Iris pigment epithelial cell (primary cell): ENCODE results near the gene ARFGAP1.
"Not testable (repeated sequence)": the region's sequence is repeated elsewhere in the genome, so short reads cannot be mapped to it uniquely, and the experiment has no call there.

Source experiments
- DNase-seq: peaks from one replicate; pipeline ENCODE4 v3.0.0-alpha.2; 2011; ENCODE audit warnings: low read depth

ARFGAP1 gene

GRCh38 chr20:63292292-63292701, 19.7 kb downstream of the ARFGAP1 start:
- DNase-seq: no peak

DNA sequence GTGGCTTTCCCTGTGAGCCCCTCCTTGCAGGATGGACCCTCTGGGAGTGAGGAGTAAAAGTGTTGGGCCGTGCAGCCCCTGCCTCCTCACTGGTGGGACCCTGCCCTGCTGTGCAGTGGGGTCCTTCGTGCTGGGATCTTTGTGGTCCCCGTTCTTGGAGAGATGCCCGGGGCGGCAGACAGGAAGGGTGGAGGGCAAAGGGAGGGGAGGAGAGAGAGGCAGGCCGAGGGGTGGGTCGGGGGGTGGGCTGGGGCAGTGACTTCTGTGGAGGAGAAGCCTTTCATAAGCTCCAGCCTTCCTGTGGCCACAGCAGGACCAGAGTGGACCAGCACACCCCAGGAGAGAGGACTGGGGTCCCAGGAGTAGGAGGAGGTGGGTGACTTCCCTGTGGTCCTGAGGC, 20.3 kb downstream of the ARFGAP1 start, which contains the start of gene COL20A1:
TSS of gene COL20A1 (plus strand) at position 283 of the 400 bp plus-strand sequence. CDS start 1,922 bp downstream, outside the sequence.
- no peak for DNase-seq

DNA sequence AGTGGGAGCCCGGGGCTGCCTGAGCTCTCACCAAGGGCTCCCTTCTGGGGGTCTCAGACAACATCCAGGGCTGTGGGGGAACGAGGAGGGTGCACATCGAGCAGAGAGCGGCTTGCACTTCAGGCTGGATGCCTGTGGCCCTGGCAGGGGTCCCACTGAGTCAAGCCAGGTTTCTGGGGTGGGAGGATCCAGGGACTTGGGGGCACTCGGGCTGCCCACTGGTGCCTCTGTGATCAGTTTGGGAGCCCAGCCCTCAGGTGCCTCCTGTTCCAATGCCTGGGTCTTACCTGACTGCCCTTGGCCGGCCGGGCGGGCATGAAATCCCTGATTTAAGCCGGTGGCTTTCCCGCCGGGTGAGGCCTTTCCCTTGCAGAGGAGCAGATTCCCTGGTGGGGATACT, 20.8 kb downstream of the ARFGAP1 start:
- DNase-seq: no peak

GRCh38 chr20:63293871-63294535, 21.4 kb downstream of the ARFGAP1 start:
- DNase-seq: no peak

GRCh38 chr20:63294536-63294900, 21.9 kb downstream of the ARFGAP1 start:
- no peak for DNase-seq

GRCh38 chr20:63295018-63295417, 22.4 kb downstream of the ARFGAP1 start:
- DNase-seq: no peak

- no peak for DNase-seq
These were observed 22.8 kb downstream of the ARFGAP1 start for GRCh38 chr20:63295422-63295821.

DNA sequence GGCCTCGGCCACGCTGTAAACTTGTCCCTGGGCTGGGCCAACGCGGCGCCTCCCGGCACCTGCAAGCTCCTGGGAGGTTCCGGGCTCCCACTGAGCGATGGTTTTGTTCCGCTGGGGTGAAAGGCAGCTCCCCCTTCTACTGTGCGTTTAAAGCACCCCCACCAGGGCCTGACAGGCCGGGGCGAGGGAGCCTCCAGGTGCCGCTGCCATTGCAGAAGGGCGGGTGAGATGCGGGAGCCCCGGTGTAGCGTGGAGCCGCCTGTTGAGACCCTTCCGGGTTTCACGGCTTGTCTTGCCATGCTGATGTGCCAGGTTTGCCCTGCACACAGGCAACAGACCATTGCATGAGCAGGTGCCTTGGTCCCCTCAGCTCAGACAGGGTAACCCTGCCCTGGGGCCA, 23.2 kb downstream of the ARFGAP1 start:
- no peak for DNase-seq

DNA sequence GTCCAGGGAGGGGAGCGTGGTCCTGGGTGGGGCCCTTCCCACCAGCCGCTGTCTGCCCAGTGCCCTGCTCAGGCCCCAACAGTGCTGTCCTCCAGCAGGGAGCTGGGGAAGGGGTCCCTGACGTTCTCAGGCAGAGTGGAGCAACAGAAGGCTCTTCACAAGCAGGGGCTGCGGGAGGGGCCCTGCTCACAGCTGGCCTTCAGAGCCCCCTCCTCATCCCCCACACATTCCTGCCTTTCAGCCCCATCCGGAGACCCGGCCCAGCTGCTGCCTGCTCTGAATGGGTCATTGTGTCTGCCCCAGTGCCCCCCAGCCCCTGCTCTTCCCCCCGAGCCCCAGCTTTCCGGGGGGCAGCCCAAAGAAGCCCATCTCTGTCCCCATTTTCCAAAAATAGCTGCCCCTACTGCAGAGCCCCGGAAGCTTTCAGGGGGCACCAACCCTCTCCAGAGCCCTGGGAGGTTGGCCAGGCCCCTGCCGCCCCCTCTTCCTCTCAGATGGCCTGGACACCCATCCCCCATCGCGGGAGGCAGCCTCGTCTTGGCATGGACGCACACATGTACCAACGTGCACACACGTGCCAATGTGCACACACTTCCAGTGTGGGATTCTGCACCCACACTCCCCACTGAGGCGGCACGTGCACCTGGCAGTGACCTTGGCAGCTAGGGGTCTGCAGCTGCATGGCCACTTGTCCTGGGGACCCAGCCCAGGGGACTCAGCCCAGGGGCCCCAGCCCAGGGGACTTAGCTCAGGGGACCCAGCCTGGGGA, 24.1 kb downstream of the ARFGAP1 start:
- no peak for DNase-seq

DNA sequence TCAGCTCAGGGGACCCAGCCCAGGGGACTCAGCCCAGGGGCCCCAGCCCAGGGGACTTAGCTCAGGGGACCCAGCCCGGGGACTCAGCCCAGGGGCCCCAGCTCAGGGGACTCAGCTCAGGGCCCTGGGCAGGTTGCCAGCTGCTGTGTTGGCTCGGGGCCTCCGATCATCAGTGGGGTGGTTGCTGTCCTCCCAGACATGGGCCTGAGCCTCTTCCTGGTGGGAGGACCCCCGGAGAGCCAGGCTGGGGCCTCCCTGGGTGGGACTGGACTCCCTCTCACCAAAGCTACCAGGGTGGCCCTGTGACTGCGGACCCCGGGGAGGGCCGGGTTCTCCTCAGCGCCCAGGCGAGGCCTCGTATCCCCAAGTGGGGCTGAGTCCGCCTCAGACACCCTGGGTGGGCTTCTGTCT, 24.8 kb downstream of the ARFGAP1 start:
- no peak for DNase-seq

- no peak for DNase-seq
These were observed 25.4 kb downstream of the ARFGAP1 start for GRCh38 chr20:63297796-63298572.

- DNase-seq: no peak
These were observed 26.2 kb downstream of the ARFGAP1 start for GRCh38 chr20:63298731-63299312.

GRCh38 chr20:63301671-63302070, 29.1 kb downstream of the ARFGAP1 start:
- DNase-seq: no peak

GRCh38 chr20:63303095-63303666, 30.6 kb downstream of the ARFGAP1 start:
- DNase-seq: no peak

DNA sequence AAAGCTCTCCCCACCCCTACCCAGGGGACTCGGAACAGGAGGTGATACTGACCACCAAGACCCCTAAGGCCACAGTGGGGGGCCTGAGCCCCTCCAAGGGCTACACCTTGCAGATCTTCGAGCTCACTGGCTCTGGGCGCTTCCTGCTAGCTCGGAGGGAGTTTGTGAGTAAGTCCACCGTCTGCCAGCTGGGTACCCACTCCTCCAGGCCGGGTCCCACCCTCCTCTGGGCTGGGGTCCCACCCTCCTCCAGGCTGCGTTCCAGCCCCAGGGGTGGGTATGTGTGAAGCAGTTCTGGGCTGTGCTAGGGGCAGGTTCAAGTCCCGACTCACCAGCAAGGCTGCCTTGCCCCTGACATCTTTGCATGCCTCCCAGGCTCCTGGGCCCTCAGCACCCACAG, 32.8 kb downstream of the ARFGAP1 start:
- no peak for DNase-seq

GRCh38 chr20:63305933-63306672, 33.5 kb downstream of the ARFGAP1 start:
- not testable (repeated sequence) for DNase-seq

DNA sequence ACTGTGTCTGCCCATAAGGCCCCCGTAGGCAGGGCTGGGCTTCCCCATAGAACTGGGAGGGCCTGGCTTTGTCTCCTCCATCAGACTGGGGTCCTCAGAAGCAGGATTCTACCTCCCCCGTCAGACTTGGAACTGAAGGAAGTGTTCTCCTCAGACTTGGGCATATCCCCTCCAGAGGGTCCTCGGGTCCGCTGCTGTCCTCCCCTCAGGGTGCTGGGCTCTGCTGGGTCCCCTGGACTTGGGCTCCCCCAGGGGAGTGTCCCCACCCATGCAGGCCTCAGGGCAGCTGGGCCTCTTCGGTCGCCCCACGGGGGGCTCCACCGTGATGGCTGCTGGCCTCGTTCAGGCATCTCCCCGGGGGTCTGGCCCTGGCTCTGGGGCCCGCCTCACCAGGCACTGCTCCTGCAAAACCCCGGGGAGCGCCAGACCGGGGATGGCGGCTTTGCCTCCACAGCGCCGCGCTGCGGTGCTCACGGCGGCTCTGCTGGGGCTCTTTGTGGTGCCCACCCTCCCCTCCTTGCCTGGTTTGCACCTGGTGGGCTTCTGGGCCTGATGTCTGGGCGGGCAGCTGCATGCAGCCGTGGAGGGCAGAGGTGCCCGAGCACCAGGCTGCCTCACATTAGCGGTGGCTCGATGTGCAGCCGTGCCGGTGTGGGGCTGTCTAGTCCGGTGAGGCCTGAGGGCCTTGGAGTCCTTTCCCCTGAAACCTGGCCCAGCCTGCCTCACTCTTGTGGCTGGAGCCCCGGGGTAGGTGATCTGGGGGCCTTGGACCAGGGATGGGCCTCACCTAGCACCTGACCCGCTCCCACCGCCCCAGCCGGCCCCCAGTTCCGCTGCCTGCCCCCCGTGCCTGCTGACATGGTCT, 34.3 kb downstream of the ARFGAP1 start:
- DNase-seq: no peak

DNA sequence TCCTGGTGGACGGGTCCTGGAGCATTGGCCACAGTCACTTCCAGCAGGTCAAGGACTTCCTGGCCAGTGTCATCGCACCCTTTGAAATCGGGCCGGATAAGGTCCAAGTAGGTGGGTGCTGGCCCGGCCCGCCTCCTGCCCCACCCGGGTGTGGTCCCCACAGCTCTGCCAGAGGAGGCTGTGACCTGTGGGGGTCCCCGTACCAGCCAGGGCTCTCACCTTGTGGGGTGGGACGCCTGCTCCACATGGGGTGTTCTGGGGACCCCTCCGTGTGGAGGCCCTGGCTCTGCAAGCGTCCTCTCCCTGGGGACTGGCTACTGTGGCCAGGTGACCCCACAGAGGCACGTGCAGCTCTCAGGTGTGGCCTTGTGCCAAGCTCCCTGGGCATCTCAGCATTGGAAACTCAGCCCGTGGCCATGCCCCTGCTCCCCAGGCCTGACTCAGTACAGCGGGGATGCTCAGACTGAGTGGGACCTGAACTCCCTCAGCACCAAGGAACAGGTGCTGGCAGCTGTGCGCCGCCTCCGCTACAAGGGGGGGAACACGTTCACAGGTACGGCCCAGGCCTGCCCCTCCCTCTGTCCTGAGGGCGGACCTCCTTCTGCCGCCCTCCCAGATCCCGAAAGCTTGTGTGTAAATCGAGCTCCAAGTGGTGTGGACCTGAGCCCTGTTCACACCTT, 35.1 kb downstream of the ARFGAP1 start:
- DNase-seq: no peak

DNA sequence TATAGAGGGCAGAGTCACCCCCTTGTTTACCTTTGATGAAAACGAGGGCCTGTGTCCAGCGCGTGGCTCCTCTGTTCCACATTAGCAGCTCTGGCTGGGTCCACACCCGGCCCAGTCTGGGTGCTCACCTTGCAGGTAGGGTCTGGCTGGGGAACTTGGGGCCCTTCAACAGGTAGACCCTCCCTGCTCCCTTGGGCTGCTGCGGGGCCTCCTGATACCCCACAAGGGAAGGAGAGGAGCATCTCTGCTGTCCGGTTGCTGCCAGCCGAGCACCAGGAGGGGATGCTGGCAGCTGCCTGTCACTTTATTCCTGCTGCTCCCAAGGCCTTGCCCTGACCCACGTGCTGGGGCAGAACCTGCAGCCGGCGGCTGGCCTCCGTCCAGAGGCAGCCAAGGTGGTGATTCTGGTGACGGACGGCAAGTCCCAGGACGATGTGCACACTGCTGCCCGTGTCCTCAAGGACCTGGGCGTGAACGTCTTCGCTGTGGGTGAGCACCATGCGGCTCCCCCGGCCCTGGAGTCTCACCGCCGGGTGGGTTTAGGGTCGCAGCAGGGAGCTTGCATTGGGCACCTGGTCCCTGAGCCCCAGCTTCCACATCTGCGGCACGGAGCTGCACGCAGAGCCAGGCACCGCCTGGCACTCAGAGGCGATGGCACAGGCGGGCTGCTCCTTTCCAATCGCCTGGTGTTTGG, 35.8 kb downstream of the ARFGAP1 start:
- DNase-seq: no peak
